Testis (tissue), 2 donors: Measurements from ENCODE around the gene SMAD3.
"Not testable (repeated sequence)": the region's sequence is repeated elsewhere in the genome, so short reads cannot be mapped to it uniquely, and the experiment has no call there.

Source experiments
- CTCF ChIP-seq, 3 experiments: fragments of 450-650 bp in 2 of 3; fragments of 200-600 bp in 1 of 3; sonication (generic) in 1 of 3; IDR thresholded peaks; one replicate each; pipeline ENCODE4 v1.5.1; 2016 to 2019; ENCODE audit warnings: antibody characterized with exemption in 3 of 3, mild to moderate bottlenecking in 2 of 3, moderate library complexity in 1 of 3
- POLR2A ChIP-seq: fragments of 450-650 bp; IDR thresholded peaks from one replicate; pipeline ENCODE4 v1.6.1; 2017; ENCODE audit warnings: antibody characterized with exemption, mild to moderate bottlenecking, moderate library complexity

- TF ChIP-seq CTCF (IDR thresholded peaks at IDR 0.05); POLR2A: not testable (repeated sequence)
Observed at GRCh38 chr15:67123291-67123690, 57.9 kb downstream of the SMAD3 start.
